Testis (tissue), 3 donors: ENCODE results near the gene PGC. TPM values are rescaled to one million over a fixed set of nuclear protein-coding genes. Genes with fewer than 3 reads are reported as not detected.

Experiments
- DNase-seq: peaks from one replicate; pipeline ENCODE4 v3.0.0-alpha.2; 2019
- H3K27ac ChIP-seq, 2 donors: fragments of 200-600 bp; sonication (generic); one replicate each; pipeline ENCODE4 v1.5.1; 2019
- H3K27me3 ChIP-seq: fragments of 200-600 bp; sonication (generic); one replicate; pipeline ENCODE4 v1.5.1; 2019
- H3K36me3 ChIP-seq: fragments of 200-600 bp; sonication (generic); one replicate; pipeline ENCODE4 v1.5.1; 2017; ENCODE audit warnings: low read depth; ENCODE audit errors: missing control alignments
- H3K4me1 ChIP-seq: fragments of 200-600 bp; sonication (generic); one replicate; pipeline ENCODE4 v1.5.1; 2019
- H3K4me3 ChIP-seq, 2 donors: fragments of 200-600 bp; sonication (generic); one replicate each; pipeline ENCODE4 v1.5.1; 2017 to 2019
- H3K9me3 ChIP-seq: fragments of 200-600 bp; sonication (generic); one replicate; pipeline ENCODE4 v1.5.1; 2017
- POLR2A ChIP-seq: fragments of 450-650 bp; IDR thresholded peaks from one replicate; pipeline ENCODE4 v1.6.1; 2017; ENCODE audit warnings: antibody characterized with exemption, mild to moderate bottlenecking, moderate library complexity
- WGBS, 2 donors: methylation state at CpG; one replicate each; pipeline ENCODE4 v1.1.5; 2018; 5-methylcytosine and 5-hydroxymethylcytosine counted together
- intact Hi-C: fragments of 100-400 bp; cut with DNase I; formaldehyde crosslinking; loops from one replicate; pipeline ENCODE4 v1.15.1; 2023; ENCODE audit warnings: low total_unique reads
- polyA plus RNA-seq: library from polyadenylated mRNA; stranded (reverse); fragments of 350-450 nt; fragmentation: Illumina TruSeq; extraction: RNeasy Lipid Tissue Mini Kit (QIAGEN cat#74804); gene quantifications from one replicate; pipeline ENCODE4 v1.2.3, GENCODE V29; 2014; ENCODE audit warnings: low read depth, low replicate concordance; ENCODE audit not compliant: insufficient read depth
- total RNA-seq, 2 donors: library from RNA; depleted of rRNA; stranded (reverse); fragments of >200 nt; gene quantifications; one replicate each; pipeline ENCODE4 v1.2.3, GENCODE V29; 2016
- TF ChIP-seq, protein P1 (sequence below), 3 experiments: fragments of 450-650 bp in 2 of 3; fragments of 200-600 bp in 1 of 3; sonication (generic) in 1 of 3; IDR thresholded peaks; one replicate each; pipeline ENCODE4 v1.5.1; 2016 to 2019; ENCODE audit warnings: antibody characterized with exemption in 3 of 3, mild to moderate bottlenecking in 2 of 3, moderate library complexity in 1 of 3

PGC gene
- total and polyA plus RNA-seq, 3 donors from 2014 or later = 0.42 to 1.3 TPM; not detected in 1

DNA sequence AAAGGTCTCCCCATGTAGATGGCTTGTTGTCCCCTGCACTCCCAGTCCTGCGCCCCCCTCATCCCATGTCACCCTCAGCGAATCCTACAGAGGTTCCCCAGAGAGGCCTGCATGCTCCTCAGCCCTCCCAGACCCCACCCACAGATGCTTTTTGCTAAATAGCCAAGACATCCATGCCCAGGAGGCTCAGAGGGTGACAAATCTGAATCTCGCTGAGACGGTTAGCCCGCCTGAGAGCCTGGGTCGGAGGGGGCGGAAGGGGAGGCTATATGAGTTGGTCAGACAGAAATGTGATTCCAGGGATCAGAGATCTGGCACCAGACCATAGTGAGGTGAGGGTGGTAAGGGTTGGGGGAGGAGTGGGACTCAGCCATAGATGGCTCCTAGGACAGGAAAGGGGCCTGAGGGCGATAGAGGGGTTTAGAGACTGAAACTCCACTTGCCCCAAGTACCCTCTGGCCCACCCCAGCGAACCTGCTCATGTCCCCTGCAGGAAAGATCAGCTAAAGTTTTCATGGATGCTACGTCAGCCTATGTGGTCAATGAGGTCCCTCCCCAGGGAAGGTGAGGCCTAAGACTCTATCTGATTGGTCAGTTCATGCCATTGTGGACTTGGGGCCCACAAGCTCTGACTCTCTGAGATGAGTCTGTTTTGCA, 45.0 kb downstream of the PGC start:
- WGBS, 2 donors = 90 to 94% methylated on average over 9 to 10 of the region's 10 CpGs
- Histone ChIP-seq H3K27ac (no peak overlapping the region), H3K27me3 (no peaks in the 10 kb centered on the region), H3K4me3 (no peak overlapping the region), H3K36me3 (no peaks in the 10 kb centered on the region), H3K9me3 (no peaks in the 10 kb centered on the region), H3K4me1 (peaks cover 8% of the 10 kb centered on the region)
- no peak for DNase-seq
- intact Hi-C loops = no loop called here
- TF ChIP-seq, protein P1, sequence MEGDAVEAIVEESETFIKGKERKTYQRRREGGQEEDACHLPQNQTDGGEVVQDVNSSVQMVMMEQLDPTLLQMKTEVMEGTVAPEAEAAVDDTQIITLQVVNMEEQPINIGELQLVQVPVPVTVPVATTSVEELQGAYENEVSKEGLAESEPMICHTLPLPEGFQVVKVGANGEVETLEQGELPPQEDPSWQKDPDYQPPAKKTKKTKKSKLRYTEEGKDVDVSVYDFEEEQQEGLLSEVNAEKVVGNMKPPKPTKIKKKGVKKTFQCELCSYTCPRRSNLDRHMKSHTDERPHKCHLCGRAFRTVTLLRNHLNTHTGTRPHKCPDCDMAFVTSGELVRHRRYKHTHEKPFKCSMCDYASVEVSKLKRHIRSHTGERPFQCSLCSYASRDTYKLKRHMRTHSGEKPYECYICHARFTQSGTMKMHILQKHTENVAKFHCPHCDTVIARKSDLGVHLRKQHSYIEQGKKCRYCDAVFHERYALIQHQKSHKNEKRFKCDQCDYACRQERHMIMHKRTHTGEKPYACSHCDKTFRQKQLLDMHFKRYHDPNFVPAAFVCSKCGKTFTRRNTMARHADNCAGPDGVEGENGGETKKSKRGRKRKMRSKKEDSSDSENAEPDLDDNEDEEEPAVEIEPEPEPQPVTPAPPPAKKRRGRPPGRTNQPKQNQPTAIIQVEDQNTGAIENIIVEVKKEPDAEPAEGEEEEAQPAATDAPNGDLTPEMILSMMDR (IDR thresholded peaks at IDR 0.05) = no peak
- no peak for TF ChIP-seq POLR2A

DNA sequence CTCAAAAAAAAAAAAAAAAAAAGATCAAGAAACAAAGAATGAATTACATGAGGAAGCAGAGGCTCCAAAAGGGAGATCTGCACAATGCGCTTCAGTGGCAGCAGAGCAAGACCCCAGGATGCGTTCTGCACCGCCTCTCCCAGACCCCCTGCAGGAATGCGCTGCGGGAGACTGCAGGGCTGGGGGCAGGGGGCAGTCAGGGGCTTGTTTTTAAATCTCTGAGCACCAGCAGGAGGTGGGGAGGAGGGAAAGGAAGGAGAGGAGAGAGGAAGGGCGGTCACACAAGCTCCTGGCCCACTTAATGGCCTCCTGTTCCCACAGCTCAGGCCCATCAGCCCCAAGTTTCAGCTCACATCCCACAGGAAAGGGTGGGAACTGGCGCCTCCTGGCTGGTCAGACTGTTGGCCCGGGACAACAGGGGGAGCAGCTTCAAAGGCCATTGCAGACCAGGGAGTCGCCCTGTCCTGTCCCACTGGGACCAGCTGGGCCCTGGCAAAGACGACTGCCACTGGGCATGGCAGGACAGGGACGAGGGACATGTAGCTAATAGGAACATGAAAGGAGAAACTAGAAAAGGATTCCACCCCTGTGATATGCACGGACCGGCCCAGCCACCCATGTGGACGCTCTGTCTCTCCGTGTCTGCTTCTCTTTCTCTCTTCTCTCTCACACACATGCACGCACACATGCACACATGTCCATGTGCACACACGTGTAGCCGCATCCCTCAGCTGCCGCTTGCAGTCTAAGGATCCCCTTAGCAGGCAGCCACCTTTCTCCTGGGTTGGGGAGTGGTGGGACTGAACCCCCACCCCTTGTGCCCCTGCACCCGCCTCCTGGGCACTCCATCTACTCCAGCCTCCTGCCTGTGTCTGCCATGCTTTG, 46.5 kb downstream of the PGC start:
- no peak for DNase-seq
- H3K36me3 ChIP-seq = no peaks in the 10 kb centered on the region
- 64 to 75% methylated on average over 20 of the region's 20 CpGs for WGBS, 2 donors
- H3K9me3 ChIP-seq = no peaks in the 10 kb centered on the region
- intact Hi-C loops = no loop called here
- H3K27ac ChIP-seq = no peak overlapping the region
- no peak overlapping the region for H3K4me3 ChIP-seq
- peaks cover 8% of the 10 kb centered on the region for H3K4me1 ChIP-seq
- TF ChIP-seq, protein P1 (IDR thresholded peaks at IDR 0.05) = no peak
- no peak for TF ChIP-seq POLR2A
- H3K27me3 ChIP-seq = no peaks in the 10 kb centered on the region

GRCh38 chr6:41699063-41699462, 48.1 kb downstream of the PGC start:
- 86 to 94% methylated on average over 2 of the region's 2 CpGs for WGBS, 2 donors
- intact Hi-C loops = no loop called here
- no peaks in the 10 kb centered on the region for H3K27me3 ChIP-seq
- no peak for DNase-seq
- no peak overlapping the region for H3K27ac ChIP-seq
- no peak overlapping the region for H3K4me3 ChIP-seq
- H3K36me3 ChIP-seq = no peaks in the 10 kb centered on the region
- no peak for TF ChIP-seq POLR2A
- TF ChIP-seq, protein P1 (IDR thresholded peaks at IDR 0.05) = no peak
- H3K4me1 ChIP-seq = peaks cover 8% of the 10 kb centered on the region
- no peaks in the 10 kb centered on the region for H3K9me3 ChIP-seq

DNA sequence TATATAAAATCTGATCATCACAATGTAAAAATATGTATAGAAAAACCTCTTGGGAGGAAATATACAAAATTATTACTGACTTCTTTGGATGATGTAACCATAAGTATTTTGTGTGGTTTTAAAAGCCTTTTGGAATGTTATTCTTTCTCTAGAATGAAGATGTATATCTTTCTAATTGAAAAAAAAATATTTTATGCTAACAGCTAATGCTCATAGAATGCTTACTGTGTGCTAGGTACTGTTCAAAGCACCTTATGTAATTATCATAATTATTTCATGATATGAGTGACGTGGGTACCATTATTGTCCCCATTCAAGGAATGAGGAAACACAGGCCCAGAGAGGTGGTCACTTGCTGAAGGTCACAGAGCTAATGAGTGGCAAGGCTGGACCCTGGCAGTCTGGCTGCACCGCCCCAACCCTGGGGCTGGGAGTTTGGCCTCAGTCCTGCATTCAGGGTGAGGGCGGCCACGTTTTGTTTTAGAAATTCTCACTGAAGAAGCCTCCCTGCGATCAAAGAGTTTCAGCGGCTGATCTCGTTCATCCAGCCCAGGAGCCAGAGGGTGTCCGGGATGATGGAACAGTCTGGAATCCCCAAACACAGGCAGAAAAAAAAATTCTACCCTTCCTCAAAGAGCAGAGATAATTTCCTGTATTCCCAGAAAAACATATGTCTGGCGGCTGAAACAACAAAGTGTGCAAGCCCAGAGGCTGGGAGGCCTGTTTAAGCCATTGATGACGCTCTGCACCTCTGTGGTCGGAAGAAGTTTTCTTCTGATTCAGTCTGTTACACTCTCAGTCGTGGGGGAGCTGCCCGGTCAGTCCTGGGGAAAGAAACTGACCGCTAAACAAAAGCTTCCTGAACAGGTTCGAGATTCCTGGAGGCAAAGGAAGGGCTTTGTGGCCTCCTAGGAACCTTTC, 49.1 kb downstream of the PGC start:
- no peak for DNase-seq
- Histone ChIP-seq H3K27ac (no peak overlapping the region), H3K36me3 (no peaks in the 10 kb centered on the region), H3K27me3 (no peaks in the 10 kb centered on the region), H3K4me1 (peaks cover 8% of the 10 kb centered on the region), H3K9me3 (no peaks in the 10 kb centered on the region), H3K4me3 (no peak overlapping the region)
- intact Hi-C loops = no loop called here
- WGBS, 2 donors = 49 to 55% methylated on average over 14 to 15 of the region's 15 CpGs
- no peak for TF ChIP-seq POLR2A
- TF ChIP-seq, protein P1 (IDR thresholded peaks at IDR 0.05) = no peak
